Muscle of leg (tissue), 16 donors: Measurements from ENCODE around the gene MS4A5. TPM values are rescaled to one million over a fixed set of nuclear protein-coding genes. Genes with fewer than 3 reads are reported as not detected.
A peak's percentile ranks its signal among the peaks of the same experiment; 100 is the strongest.

Experiments used
- DNase-seq: peaks from one replicate; pipeline ENCODE4 v3.0.0; 2013
- H3K27ac ChIP-seq: one replicate; pipeline ENCODE4 v1.5.1; 2013; ENCODE audit warnings: mild to moderate bottlenecking, low read length, control low read depth
- H3K27me3 ChIP-seq: one replicate; pipeline ENCODE4 v1.6.1; 2013; ENCODE audit warnings: low read length; ENCODE audit not compliant: control insufficient read depth, insufficient read depth
- H3K36me3 ChIP-seq: one replicate; pipeline ENCODE4 v1.6.1; 2013; ENCODE audit warnings: low read length; ENCODE audit not compliant: control insufficient read depth, insufficient read depth
- H3K4me1 ChIP-seq: one replicate; pipeline ENCODE4 v1.6.1; 2013; ENCODE audit warnings: low read length; ENCODE audit not compliant: control insufficient read depth, insufficient read depth
- H3K4me3 ChIP-seq: one replicate; pipeline ENCODE4 v1.5.1; 2013; ENCODE audit warnings: low read length, control low read depth
- H3K9me3 ChIP-seq: replicated peaks from 2 replicates; pipeline ENCODE4 v1.6.1; 2013; ENCODE audit warnings: low read depth, low read length; ENCODE audit not compliant: control insufficient read depth
- WGBS: methylation state at CpG from one replicate; pipeline ENCODE4 v1.1.5; 2013; ENCODE audit warnings: missing lambda C conversion rate; ENCODE audit not compliant: insufficient coverage; 5-methylcytosine and 5-hydroxymethylcytosine counted together
- long read RNA-seq, 11 donors: transcript quantifications; one replicate each; lab custom pipeline, GENCODE V29; 2026
- polyA plus RNA-seq, 8 donors: library from polyadenylated mRNA; unstranded; fragments of 120-200 nt; gene quantifications; one replicate each; pipeline versions ENCODE4 v1.2.1 to v1.2.3, GENCODE V29; 2013; ENCODE audit warnings: inconsistent platforms in 1 of 8, low replicate concordance in 1 of 8; ENCODE audit not compliant: insufficient read length in 8 of 8, insufficient read depth in 1 of 8
- total RNA-seq: library from RNA; stranded (reverse); fragments of 120-200 nt; gene quantifications from one replicate; pipeline ENCODE4 v1.2.4, GENCODE V29; 2013

MS4A5 gene
- total RNA-seq, result not detected
- not detected for polyA plus RNA-seq
- long read RNA-seq, donor 1, result 0 reads
- long read RNA-seq, donor 2, result 0 reads
- long read RNA-seq, donor 3, result 0 reads
- long read RNA-seq, donor 4, result 0 reads
- long read RNA-seq, donor 5, result 0 reads
- long read RNA-seq, donor 6, result 0 reads
- long read RNA-seq, donor 7, result 0 reads
- long read RNA-seq, donor 8, result 0 reads
- long read RNA-seq, donor 9, result 0 reads
- long read RNA-seq, donor 10, result 0 reads
- long read RNA-seq, donor 11, result 0 reads

DNA sequence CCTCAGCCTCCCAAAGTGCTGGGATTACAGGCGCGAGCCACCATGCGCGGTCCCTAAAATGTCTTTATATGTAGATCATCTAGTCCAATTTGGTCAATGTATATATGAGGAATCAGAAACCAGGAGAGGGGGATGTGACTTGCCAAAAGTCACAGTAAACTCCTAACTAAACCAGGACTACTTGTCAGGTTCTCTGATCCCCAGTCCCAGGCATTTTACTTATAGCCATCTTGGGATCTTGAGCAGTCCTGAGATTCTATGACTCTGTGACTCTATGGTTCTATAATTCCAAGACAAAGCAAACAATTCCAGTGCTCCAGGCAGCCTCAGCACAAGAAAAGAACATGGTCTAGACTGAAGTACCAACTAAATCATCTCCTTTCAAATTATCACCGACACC lies at the start of gene MS4A5:
MS4A5 (plus strand) TSS at position 301 of the 400 bp plus-strand sequence. CDS start 103 bp downstream, outside the sequence.
- WGBS, result 100% methylated on average over 1 of the region's 5 CpGs
- Histone ChIP-seq H3K4me3 (no peak within 1 kb of the TSS), H3K9me3 (no peaks in the 10 kb centered on the region), H3K4me1 (no peaks in the 10 kb centered on the region), H3K36me3 (no peaks in the 10 kb centered on the region), H3K27me3 (no peaks in the 10 kb centered on the region), H3K27ac (no peak within 1 kb of the TSS)
- no peak for DNase-seq

DNA sequence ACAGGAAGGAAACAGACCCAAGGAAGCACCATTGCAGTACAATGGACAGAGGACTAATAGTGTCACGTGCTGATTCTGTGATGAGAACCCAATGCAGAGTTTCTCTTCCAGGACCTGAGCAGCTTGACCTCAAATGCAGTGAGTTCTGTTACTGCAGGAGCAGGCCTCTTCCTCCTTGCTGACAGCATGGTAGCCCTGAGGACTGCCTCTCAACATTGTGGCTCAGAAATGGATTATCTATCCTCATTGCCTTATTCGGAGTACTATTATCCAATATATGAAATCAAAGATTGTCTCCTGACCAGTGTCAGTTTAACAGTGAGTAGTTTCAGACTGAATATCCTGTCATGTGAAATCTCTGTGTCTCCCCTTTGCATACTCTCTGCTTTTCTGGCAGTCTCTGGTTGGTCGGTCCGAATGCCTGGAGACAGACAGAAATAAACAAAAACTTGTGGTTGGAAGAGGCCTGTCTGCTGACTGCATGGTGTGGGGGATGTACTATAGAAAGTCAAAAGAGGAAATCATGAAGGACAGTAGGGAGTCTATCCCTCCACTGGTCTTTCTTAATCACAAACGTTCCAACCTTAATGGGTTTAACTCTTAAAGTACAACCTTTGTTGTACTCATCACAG lies 40.0 kb upstream of the MS4A5 start:
- Histone ChIP-seq H3K4me1 (no peaks in the 10 kb centered on the region), H3K27me3 (no peaks in the 10 kb centered on the region), H3K36me3 (no peaks in the 10 kb centered on the region), H3K9me3 (no peaks in the 10 kb centered on the region), H3K4me3 (no peak overlapping the region), H3K27ac (peak overlapping the region; percentile 20)
- peak; percentile 51 for DNase-seq
- 57% methylated on average over 1 of the region's 5 CpGs for WGBS

DNA sequence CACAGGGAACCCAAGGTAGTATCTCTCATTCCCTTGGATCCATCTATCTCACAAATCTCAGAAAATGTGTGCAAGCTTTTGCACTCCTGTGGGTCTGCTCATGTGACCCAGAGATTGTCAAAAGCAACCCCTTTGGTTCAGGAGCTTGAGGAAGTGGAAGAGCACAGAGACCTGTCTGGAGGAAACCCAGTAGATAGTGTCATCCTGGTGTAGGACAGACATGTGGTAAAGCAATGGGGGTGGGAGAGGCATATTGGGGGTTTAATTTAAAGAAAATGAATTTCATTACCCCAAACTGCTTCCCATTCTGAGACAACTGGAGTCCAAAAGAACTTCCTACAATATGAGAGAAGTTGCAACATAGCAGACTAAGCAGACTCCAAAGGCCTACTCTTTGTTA lies 39.0 kb upstream of the MS4A5 start:
- H3K4me3 ChIP-seq, result no peak overlapping the region
- H3K27ac ChIP-seq, result no peak overlapping the region
- H3K27me3 ChIP-seq, result no peaks in the 10 kb centered on the region
- no peaks in the 10 kb centered on the region for H3K4me1 ChIP-seq
- H3K9me3 ChIP-seq, result no peaks in the 10 kb centered on the region
- H3K36me3 ChIP-seq, result no peaks in the 10 kb centered on the region
- DNase-seq, result no peak

DNA sequence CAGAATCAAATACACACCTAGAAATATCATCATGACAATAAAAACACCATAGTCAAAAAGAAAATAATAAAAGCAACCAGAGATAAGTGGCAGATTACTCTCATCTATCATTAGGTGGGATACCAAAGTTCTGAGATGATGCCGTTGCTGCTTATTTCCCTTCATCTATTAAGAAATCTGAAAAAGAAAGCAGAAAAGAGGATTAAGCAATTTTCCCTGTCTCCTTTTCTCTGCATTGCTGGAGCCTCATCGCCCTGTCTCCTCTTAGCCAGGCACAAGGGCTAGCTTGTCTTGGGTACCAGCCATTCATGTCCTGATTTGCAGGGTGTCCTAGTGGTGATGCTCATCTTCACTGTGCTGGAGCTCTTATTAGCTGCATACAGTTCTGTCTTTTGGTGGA lies 37.0 kb upstream of the MS4A5 start:
- Histone ChIP-seq H3K4me1 (no peaks in the 10 kb centered on the region), H3K27ac (no peak overlapping the region), H3K4me3 (no peak overlapping the region), H3K9me3 (no peaks in the 10 kb centered on the region), H3K36me3 (no peaks in the 10 kb centered on the region), H3K27me3 (no peaks in the 10 kb centered on the region)
- DNase-seq, result no peak
- 67% methylated on average over 1 of the region's 2 CpGs for WGBS

DNA sequence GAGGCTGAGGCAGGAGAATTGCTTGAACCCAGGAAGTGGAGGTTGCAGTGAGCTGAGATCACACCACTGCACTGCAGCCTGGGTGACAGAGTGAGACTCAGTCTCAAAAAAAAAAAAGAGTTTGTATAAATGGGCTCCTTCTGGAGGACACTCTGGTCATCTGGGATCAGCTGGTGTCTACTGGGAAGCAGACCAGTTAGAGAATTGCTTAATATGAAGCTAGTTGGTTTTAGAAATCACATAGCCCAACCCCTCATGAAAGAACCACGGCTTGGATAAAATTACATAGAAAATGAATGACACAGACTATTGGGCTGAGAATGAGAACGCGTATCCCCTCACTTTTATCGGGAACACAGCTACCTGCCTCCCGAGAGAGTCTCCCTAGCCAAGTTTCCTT lies 36.4 kb upstream of the MS4A5 start:
- no peak overlapping the region for H3K27ac ChIP-seq
- no CpG with 5 or more reads among the region's 5 CpGs for WGBS
- H3K4me1 ChIP-seq, result no peaks in the 10 kb centered on the region

DNA sequence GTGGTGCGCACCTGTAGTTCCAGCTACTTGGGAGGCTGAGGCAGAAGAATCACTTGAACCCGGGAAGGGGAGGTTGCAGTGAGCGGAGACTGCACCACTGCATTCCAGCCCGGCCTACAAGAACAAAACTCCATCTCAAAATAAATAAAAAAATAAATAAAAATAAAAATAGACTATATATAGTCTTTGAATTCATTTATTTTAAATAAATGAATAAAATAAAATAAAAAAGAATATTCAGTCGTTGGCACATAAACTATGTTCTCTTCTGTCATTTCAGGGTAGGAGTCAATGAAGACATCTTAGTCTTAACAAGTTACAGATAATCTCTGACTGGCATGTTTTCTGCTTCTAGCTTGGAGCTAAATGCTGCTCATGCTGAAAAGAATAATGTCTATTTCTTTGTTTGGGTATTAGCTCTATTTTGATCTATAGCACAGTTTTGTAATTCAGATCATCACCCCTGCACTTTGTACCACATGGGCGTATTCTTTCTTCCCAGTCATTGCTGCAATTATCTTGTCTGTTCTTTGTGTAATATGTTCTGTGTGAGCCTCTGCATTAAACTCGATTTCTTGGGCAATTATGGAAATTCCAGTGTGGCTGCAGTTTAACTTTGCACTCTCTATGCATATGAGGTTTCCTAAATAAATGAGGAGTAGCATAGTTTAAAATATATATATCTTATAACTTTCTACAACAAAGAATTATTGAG lies 34.5 kb upstream of the MS4A5 start:
- DNase-seq, result no peak
- no CpG with 5 or more reads among the region's 7 CpGs for WGBS
- Histone ChIP-seq H3K36me3 (no peaks in the 10 kb centered on the region), H3K27me3 (no peaks in the 10 kb centered on the region), H3K9me3 (no peaks in the 10 kb centered on the region), H3K4me3 (no peak overlapping the region), H3K4me1 (no peaks in the 10 kb centered on the region), H3K27ac (no peak overlapping the region)

More for the DNA sequence above, 36.4 kb upstream of the MS4A5 start:
- no peaks in the 10 kb centered on the region for H3K9me3 ChIP-seq
- no peaks in the 10 kb centered on the region for H3K36me3 ChIP-seq
- DNase-seq, result no peak
- H3K4me3 ChIP-seq, result no peak overlapping the region
- no peaks in the 10 kb centered on the region for H3K27me3 ChIP-seq

- no peaks in the 10 kb centered on the region for H3K9me3 ChIP-seq
- no peak within 1 kb of the TSS for H3K27ac ChIP-seq
- peak; percentile 13 for DNase-seq
- H3K4me3 ChIP-seq, result no peak within 1 kb of the TSS
- no CpG with 5 or more reads among the region's 3 CpGs for WGBS
- H3K36me3 ChIP-seq, result no peaks in the 10 kb centered on the region
- H3K27me3 ChIP-seq, result no peaks in the 10 kb centered on the region
- H3K4me1 ChIP-seq, result no peaks in the 10 kb centered on the region
Observed at GRCh38 chr11:60396382-60396781, 33.0 kb upstream of the MS4A5 start, which contains the start of gene MS4A14. Gene MS4A14 (plus strand): TSS chr11:60396459. CDS start chr11:60396579, 120 bp downstream.

- H3K27ac ChIP-seq, result no peak overlapping the region
- WGBS, result 0% methylated on average over 1 of the region's 1 CpG
- peak; percentile 41 for DNase-seq
Observed at GRCh38 chr11:60396799-60397198, 32.6 kb upstream of the MS4A5 start.

DNA sequence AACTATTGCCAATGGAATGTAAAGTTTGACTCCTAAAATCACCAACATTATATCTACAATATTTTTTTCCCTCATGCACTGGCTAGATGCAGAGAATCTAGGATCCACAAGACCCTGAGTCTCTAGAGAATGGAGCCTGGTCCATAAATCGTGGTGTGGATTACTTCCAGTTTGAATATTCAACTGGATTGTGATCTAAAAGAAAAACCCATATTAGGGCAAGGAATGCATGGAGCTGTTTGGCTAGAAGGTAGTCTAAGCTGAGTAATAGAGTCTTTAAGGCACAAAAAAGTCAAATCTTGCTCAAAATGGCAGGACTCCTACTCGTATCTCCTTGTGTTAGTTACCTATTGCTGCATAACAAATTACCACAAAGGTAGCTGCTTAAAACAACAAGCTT lies 9.4 kb upstream of the MS4A5 start:
- 0% methylated on average over 1 of the region's 2 CpGs for WGBS
- Histone ChIP-seq H3K27me3 (no peaks in the 10 kb centered on the region), H3K9me3 (peaks cover 5% of the 10 kb centered on the region), H3K27ac (no peak overlapping the region), H3K36me3 (no peaks in the 10 kb centered on the region), H3K4me3 (no peak overlapping the region), H3K4me1 (no peaks in the 10 kb centered on the region)
- no peak for DNase-seq

More at GRCh38 chr11:60396799-60397198, 32.6 kb upstream of the MS4A5 start:
- Histone ChIP-seq H3K36me3 (no peaks in the 10 kb centered on the region), H3K27me3 (no peaks in the 10 kb centered on the region), H3K4me1 (no peaks in the 10 kb centered on the region), H3K4me3 (no peak overlapping the region), H3K9me3 (no peaks in the 10 kb centered on the region)

DNA sequence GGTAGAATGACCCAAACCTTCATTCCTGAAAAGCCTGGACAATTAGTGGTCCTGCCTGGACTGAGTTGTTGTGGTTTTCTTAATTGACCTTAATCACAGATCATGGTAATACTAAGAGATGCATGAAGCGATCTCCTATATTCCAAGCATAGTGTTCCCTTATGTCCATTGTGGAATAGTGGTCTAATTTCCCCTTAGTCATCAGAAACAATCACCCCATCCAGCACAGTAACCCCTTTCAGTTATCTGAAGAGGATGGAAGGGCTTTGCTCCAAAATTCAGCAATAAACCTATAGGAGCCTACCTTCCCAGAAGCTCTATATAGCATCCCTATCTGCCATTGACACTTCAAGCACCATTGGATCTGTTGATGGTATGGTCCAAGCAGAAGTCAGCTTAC lies 6.8 kb upstream of the MS4A5 start:
- no peaks in the 10 kb centered on the region for H3K36me3 ChIP-seq
- no peak for DNase-seq
- no peaks in the 10 kb centered on the region for H3K27me3 ChIP-seq
- no peak overlapping the region for H3K27ac ChIP-seq
- H3K4me1 ChIP-seq, result no peaks in the 10 kb centered on the region
- H3K9me3 ChIP-seq, result peaks cover 5% of the 10 kb centered on the region
- no peak overlapping the region for H3K4me3 ChIP-seq
- no CpG with 5 or more reads among the region's 1 CpG for WGBS
